C4-2B (cell line): ENCODE data around the gene HSPA12A.

Experiments used
- ZFX ChIP-seq: fragments of 450-650 bp; IDR thresholded peaks from 2 replicates; pipeline ENCODE4 v1.6.1; 2017
- TF ChIP-seq, protein P1 (sequence below): fragments of 450-650 bp; conservative IDR thresholded peaks from 2 replicates; pipeline ENCODE4 v1.5.1; 2017; ENCODE audit warnings: mild to moderate bottlenecking

DNA sequence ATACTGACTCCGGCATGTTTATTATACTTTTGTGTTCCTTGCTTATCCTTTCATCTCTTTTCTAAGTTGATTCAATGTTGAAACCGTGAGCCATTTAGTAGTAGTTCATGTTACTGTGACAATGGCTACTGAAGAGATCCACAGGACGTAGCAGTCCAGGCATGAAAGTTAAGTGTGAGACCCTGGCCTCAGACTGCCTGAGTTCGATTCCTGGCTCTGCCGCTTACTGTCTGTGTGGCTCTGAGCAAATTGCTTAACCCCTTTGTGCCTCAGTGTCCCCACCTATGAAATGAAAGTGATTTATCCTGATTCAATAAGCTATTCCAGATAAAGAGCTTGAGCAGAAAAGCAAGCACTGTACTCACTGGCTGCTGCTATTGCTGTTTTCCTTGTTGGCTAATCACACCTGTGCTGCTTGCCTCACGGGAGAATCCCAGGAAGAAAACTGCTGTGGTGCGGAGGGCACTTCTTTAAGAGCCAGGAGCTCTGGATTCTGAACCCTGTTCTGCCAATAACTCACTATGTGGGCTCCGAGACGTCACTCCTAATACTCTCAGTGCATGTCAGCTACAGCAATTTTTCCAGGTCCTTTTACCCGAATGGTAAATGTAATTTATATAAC, 83.2 kb downstream of the HSPA12A start:
- TF ChIP-seq, protein P1, sequence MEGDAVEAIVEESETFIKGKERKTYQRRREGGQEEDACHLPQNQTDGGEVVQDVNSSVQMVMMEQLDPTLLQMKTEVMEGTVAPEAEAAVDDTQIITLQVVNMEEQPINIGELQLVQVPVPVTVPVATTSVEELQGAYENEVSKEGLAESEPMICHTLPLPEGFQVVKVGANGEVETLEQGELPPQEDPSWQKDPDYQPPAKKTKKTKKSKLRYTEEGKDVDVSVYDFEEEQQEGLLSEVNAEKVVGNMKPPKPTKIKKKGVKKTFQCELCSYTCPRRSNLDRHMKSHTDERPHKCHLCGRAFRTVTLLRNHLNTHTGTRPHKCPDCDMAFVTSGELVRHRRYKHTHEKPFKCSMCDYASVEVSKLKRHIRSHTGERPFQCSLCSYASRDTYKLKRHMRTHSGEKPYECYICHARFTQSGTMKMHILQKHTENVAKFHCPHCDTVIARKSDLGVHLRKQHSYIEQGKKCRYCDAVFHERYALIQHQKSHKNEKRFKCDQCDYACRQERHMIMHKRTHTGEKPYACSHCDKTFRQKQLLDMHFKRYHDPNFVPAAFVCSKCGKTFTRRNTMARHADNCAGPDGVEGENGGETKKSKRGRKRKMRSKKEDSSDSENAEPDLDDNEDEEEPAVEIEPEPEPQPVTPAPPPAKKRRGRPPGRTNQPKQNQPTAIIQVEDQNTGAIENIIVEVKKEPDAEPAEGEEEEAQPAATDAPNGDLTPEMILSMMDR: no peak
- TF ChIP-seq ZFX: no peak
